Measurements from ENCODE around the gene TRNAU1AP. TPM values are rescaled to one million over a fixed set of nuclear protein-coding genes. Genes with fewer than 3 reads are reported as not detected.
"Not testable (repeated sequence)": the region's sequence is repeated elsewhere in the genome, so short reads cannot be mapped to it uniquely, and the experiment has no call there.

Gene TRNAU1AP
- total RNA-seq, 1 donor from 2014 or later: 23.2 TPM

- Histone ChIP-seq H3K4me3 (ENCODE audit: low read depth, low read length) (no peak overlapping the region), H3K27me3 (ENCODE audit: control insufficient read depth, insufficient read depth, low read length) (no peaks in the 10 kb centered on the region), H3K36me3 (ENCODE audit: control insufficient read depth, insufficient read depth, low read length) (peaks cover 4% of the 10 kb centered on the region)
- TF ChIP-seq, protein P1, sequence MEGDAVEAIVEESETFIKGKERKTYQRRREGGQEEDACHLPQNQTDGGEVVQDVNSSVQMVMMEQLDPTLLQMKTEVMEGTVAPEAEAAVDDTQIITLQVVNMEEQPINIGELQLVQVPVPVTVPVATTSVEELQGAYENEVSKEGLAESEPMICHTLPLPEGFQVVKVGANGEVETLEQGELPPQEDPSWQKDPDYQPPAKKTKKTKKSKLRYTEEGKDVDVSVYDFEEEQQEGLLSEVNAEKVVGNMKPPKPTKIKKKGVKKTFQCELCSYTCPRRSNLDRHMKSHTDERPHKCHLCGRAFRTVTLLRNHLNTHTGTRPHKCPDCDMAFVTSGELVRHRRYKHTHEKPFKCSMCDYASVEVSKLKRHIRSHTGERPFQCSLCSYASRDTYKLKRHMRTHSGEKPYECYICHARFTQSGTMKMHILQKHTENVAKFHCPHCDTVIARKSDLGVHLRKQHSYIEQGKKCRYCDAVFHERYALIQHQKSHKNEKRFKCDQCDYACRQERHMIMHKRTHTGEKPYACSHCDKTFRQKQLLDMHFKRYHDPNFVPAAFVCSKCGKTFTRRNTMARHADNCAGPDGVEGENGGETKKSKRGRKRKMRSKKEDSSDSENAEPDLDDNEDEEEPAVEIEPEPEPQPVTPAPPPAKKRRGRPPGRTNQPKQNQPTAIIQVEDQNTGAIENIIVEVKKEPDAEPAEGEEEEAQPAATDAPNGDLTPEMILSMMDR (IDR thresholded peaks at IDR 0.05; ENCODE audit: insufficient read depth, low read length, severe bottlenecking): no peak
- DNase-seq (ENCODE audit: low read depth) (no peak), FAIRE-seq (no peak)
These were observed 32.7 kb upstream of the TRNAU1AP start for GRCh38 chr1:28519946-28520725.

GRCh38 chr1:28520796-28521195 is 32.1 kb upstream of the TRNAU1AP start:
- H3K36me3 ChIP-seq (ENCODE audit: control insufficient read depth, insufficient read depth, low read length); H3K4me3 ChIP-seq (ENCODE audit: low read depth, low read length); H3K27me3 ChIP-seq (ENCODE audit: control insufficient read depth, insufficient read depth, low read length); DNase-seq (ENCODE audit: low read depth); FAIRE-seq: not testable (repeated sequence)

- H3K36me3 ChIP-seq (ENCODE audit: control insufficient read depth, insufficient read depth, low read length): peaks cover 4% of the 10 kb centered on the region
- TF ChIP-seq, protein P1 (IDR thresholded peaks at IDR 0.05; ENCODE audit: insufficient read depth, low read length, severe bottlenecking): no peak
- no peaks in the 10 kb centered on the region for H3K27me3 ChIP-seq (ENCODE audit: control insufficient read depth, insufficient read depth, low read length)
- DNase-seq (ENCODE audit: low read depth) (no peak), FAIRE-seq (no peak)
- H3K4me3 ChIP-seq (ENCODE audit: low read depth, low read length): no peak overlapping the region
These were observed 31.3 kb upstream of the TRNAU1AP start for GRCh38 chr1:28521502-28522164.

DNA sequence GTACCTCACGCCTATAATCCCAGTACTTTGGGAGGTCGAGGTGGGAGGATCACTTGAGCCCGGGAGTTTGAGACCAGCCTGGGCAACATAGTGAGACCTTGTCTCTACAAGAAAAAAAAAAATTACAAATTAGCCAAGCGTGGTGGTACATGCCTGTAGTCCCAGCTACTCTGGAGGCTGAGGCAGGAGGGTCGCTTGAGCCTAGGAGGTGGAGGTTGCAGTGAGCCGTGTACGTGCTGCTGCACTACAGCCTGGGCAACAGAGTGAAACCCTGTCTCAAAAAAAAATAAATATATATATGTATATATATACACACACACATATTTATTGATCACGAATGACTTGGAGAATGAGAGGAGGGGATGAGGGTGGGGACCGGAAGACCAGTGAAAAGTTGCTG is 30.3 kb upstream of the TRNAU1AP start:
- H3K27me3 ChIP-seq (ENCODE audit: control insufficient read depth, insufficient read depth, low read length); H3K36me3 ChIP-seq (ENCODE audit: control insufficient read depth, insufficient read depth, low read length); FAIRE-seq; H3K4me3 ChIP-seq (ENCODE audit: low read depth, low read length); DNase-seq (ENCODE audit: low read depth): not testable (repeated sequence)

DNA sequence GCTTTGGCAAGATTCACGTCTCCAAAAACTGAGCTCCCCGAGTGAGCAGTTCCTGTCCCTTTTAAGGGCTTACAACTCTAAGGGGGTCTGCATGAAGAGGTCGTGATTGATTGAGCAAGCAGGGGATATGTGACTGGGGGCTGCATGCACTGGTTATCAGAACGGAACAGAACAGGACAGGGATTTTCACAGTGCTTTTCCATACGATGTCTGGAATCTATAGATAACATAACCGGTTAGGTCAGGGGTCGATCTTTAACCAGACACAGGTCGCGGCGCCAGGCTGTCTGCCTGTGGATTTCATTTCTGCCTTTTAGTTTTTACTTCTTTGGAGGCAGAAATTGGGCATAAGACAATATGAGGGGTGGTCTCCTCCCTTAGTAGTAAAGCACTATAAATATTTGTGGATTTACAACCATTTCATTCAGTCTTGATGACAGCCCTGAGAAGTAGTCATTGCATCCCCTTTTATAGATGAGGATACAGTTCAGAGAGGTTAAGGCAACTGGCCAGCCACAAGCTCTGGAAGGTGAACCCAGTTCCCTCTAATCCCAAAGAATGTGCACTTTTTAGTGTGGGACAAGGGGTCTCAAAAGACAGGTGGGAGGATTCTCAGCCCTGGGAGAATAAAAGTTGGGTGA is 27.8 kb upstream of the TRNAU1AP start:
- FAIRE-seq; H3K27me3 ChIP-seq (ENCODE audit: control insufficient read depth, insufficient read depth, low read length); DNase-seq (ENCODE audit: low read depth); H3K4me3 ChIP-seq (ENCODE audit: low read depth, low read length); H3K36me3 ChIP-seq (ENCODE audit: control insufficient read depth, insufficient read depth, low read length): not testable (repeated sequence)

DNA sequence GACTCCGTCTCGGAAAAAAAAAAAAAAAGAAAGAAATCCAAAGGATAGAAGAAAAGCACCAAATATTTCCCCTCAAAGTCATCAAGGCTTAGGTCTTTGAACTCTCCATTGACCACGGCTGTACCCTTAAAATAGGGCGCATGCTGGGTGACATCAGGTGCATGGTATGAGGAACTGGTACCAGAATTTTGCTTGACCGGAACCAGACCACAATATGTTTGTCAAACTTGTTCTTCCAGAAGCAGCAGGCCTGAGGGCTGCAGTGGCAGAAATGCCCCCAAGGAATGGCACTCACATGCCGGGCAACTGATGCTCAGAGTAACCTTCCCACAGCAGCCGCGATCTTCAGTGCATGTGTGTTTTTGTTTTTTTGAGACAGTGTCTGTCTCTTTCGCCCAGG is 26.0 kb upstream of the TRNAU1AP start:
- TF ChIP-seq, protein P1 (IDR thresholded peaks at IDR 0.05; ENCODE audit: insufficient read depth, low read length, severe bottlenecking): no peak
- Histone ChIP-seq H3K27me3 (ENCODE audit: control insufficient read depth, insufficient read depth, low read length) (no peaks in the 10 kb centered on the region), H3K36me3 (ENCODE audit: control insufficient read depth, insufficient read depth, low read length) (peaks cover 11% of the 10 kb centered on the region), H3K4me3 (ENCODE audit: low read depth, low read length) (no peak overlapping the region)
- no peak for FAIRE-seq
- no peak for DNase-seq (ENCODE audit: low read depth)

GRCh38 chr1:28530456-28530855 is 22.4 kb upstream of the TRNAU1AP start:
- TF ChIP-seq, protein P1 (IDR thresholded peaks at IDR 0.05; ENCODE audit: insufficient read depth, low read length, severe bottlenecking): no peak
- Histone ChIP-seq H3K36me3 (ENCODE audit: control insufficient read depth, insufficient read depth, low read length) (peaks cover 24% of the 10 kb centered on the region), H3K4me3 (ENCODE audit: low read depth, low read length) (no peak overlapping the region), H3K27me3 (ENCODE audit: control insufficient read depth, insufficient read depth, low read length) (no peaks in the 10 kb centered on the region)
- FAIRE-seq (no peak), DNase-seq (ENCODE audit: low read depth) (no peak)
